DOHH2 (cell line): ENCODE data around the gene CCRL2.
"Not testable (repeated sequence)": the region's sequence is repeated elsewhere in the genome, so short reads cannot be mapped to it uniquely, and the experiment has no call there.

ENCODE experiments used
- H3F3A ChIP-seq: fragments of 200-600 bp; sonication (generic), shearing (Covaris generic); 2 replicates; pipeline ENCODE4 v1.6.0; 2016; ENCODE audit warnings: antibody characterized with exemption, mild to moderate bottlenecking; ENCODE audit not compliant: control insufficient read depth, insufficient read depth
- H3K27ac ChIP-seq: fragments of 200-600 bp; sonication (generic); 2 replicates; pipeline ENCODE4 v1.5.1; 2014; ENCODE audit warnings: low read depth, mild to moderate bottlenecking, low read length, moderate library complexity
- H3K27me3 ChIP-seq: fragments of 200-600 bp; sonication (generic); 2 replicates; pipeline ENCODE4 v1.6.1; 2014; ENCODE audit warnings: mild to moderate bottlenecking, low read length, mixed read lengths; ENCODE audit not compliant: control insufficient read depth
- H3K36me3 ChIP-seq: fragments of 200-600 bp; sonication (generic); 2 replicates; pipeline ENCODE4 v1.6.1; 2014; ENCODE audit warnings: mild to moderate bottlenecking, low read length, moderate library complexity, mixed read lengths; ENCODE audit not compliant: control insufficient read depth
- H3K4me1 ChIP-seq: fragments of 200-600 bp; sonication (generic); 2 replicates; pipeline ENCODE4 v1.6.1; 2014; ENCODE audit warnings: mild to moderate bottlenecking, low read length, mixed read lengths; ENCODE audit not compliant: control insufficient read depth
- H3K4me2 ChIP-seq: fragments of 200-600 bp; sonication (generic); 2 replicates; pipeline ENCODE4 v1.6.0; 2014; ENCODE audit warnings: mild to moderate bottlenecking, low read length, moderate library complexity
- H3K4me3 ChIP-seq: fragments of 200-600 bp; sonication (generic); 2 replicates; pipeline ENCODE4 v1.5.1; 2014; ENCODE audit warnings: mild to moderate bottlenecking, low read length, mixed read lengths
- H3K79me2 ChIP-seq: fragments of 200-600 bp; sonication (generic); 2 replicates; pipeline ENCODE4 v1.6.1; 2014; ENCODE audit warnings: mild to moderate bottlenecking, low read length, mixed read lengths; ENCODE audit not compliant: control insufficient read depth
- H3K9me2 ChIP-seq: fragments of 200-600 bp; sonication (generic); replicated peaks from 2 replicates; pipeline ENCODE4 v1.6.1; 2014; ENCODE audit warnings: mild to moderate bottlenecking, low read length, mixed read lengths; ENCODE audit not compliant: control insufficient read depth
- H3K9me3 ChIP-seq: fragments of 200-600 bp; sonication (generic); 2 replicates; pipeline ENCODE4 v1.6.1; 2014; ENCODE audit warnings: antibody characterized with exemption, low read length, mixed read lengths; ENCODE audit not compliant: control insufficient read depth, insufficient read depth
- H4K20me1 ChIP-seq: fragments of 200-600 bp; sonication (generic); 2 replicates; pipeline ENCODE4 v1.6.0; 2014; ENCODE audit warnings: low read depth, mild to moderate bottlenecking, antibody characterized with exemption, low read length, moderate library complexity; ENCODE audit not compliant: control insufficient read depth, insufficient read depth
- EZH2phosphoT487 ChIP-seq: fragments of 200-600 bp; sonication (generic); IDR thresholded peaks from 2 replicates; pipeline ENCODE4 v1.6.1; 2017; ENCODE audit warnings: borderline replicate concordance, mild to moderate bottlenecking, antibody characterized with exemption, low read length, moderate library complexity, mixed read lengths
- TF ChIP-seq, protein P1 (sequence below): fragments of 200-600 bp; sonication (generic); IDR thresholded peaks from one replicate; pipeline ENCODE4 v1.5.1; 2014; ENCODE audit warnings: antibody characterized with exemption, mild to moderate bottlenecking, low read depth, low read length; ENCODE audit not compliant: poor library complexity, severe bottlenecking

The CCRL2 gene

DNA sequence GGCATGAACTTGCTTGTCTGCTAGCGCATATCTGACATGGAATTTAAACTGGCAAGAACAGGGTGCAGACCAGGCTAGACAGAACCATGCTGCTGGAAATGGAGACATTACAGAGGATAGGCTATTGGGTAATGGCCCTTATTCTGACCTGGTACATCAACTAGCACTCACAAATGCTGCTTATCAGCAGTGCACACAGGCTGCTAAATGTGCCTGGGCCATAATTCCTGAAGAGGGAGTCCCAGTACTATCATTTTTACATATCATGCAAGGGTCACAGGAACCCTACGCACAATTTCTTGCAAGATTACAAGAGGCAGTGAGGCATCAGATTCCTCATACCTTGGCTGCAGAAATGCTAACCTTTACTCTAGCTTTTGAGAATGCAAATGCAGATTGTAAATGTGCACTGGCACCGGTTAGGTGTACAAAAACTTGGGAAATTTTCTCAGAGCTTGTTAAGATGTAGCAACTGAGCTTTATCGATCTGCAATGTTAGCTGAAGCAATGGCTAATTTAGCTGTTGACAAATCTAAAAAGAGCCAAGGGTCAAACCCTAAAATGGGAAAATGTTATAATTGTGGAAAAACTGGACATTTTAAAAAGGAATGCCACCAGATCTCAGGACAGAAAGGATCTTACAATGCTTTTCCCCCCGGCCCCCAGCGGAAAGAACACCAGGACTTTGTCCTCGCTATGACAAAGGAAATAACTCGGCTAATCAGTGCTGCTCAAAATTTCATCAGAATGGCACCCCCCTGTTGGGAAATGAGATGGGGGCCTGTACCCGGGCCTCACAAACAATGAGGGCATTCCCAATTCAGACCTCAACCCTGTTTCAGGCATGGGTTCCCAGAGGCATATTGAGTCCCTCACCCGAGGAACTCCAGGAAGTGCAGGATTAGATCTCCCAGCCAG, 21.1 kb downstream of the CCRL2 start:
- Histone ChIP-seq H3K4me1 (no peaks in the 10 kb centered on the region), H4K20me1 (no peaks in the 10 kb centered on the region), H3K27me3 (no peaks in the 10 kb centered on the region), H3K36me3 (no peaks in the 10 kb centered on the region), H3K4me3 (no peak overlapping the region), H3F3A (no peaks in the 10 kb centered on the region), H3K27ac (no peak overlapping the region), H3K9me2 (no peaks in the 10 kb centered on the region), H3K79me2 (no peaks in the 10 kb centered on the region), H3K9me3 (peaks cover 5% of the 10 kb centered on the region; the same call in 1 of the 2 replicates), H3K4me2 (no peak overlapping the region)
- TF ChIP-seq, protein P1, sequence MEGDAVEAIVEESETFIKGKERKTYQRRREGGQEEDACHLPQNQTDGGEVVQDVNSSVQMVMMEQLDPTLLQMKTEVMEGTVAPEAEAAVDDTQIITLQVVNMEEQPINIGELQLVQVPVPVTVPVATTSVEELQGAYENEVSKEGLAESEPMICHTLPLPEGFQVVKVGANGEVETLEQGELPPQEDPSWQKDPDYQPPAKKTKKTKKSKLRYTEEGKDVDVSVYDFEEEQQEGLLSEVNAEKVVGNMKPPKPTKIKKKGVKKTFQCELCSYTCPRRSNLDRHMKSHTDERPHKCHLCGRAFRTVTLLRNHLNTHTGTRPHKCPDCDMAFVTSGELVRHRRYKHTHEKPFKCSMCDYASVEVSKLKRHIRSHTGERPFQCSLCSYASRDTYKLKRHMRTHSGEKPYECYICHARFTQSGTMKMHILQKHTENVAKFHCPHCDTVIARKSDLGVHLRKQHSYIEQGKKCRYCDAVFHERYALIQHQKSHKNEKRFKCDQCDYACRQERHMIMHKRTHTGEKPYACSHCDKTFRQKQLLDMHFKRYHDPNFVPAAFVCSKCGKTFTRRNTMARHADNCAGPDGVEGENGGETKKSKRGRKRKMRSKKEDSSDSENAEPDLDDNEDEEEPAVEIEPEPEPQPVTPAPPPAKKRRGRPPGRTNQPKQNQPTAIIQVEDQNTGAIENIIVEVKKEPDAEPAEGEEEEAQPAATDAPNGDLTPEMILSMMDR = no peak
- TF ChIP-seq EZH2phosphoT487 = no peak

- no peak overlapping the region for H3K4me3 ChIP-seq
- no peaks in the 10 kb centered on the region for H3K79me2 ChIP-seq
- no peaks in the 10 kb centered on the region for H4K20me1 ChIP-seq
- TF ChIP-seq, protein P1 = no peak
- TF ChIP-seq EZH2phosphoT487 = no peak
- no peaks in the 10 kb centered on the region for H3K36me3 ChIP-seq
- H3F3A ChIP-seq = no peaks in the 10 kb centered on the region
- no peak overlapping the region for H3K27ac ChIP-seq
- H3K4me2 ChIP-seq = no peak overlapping the region
- H3K27me3 ChIP-seq = 0 out of 2 replicates have a peak, but pooled peaks cover under 1% of the 10 kb centered on the region
- H3K9me2 ChIP-seq = no peaks in the 10 kb centered on the region
- no peaks in the 10 kb centered on the region for H3K4me1 ChIP-seq
- peaks cover 5% of the 10 kb centered on the region; the same call in 1 of the 2 replicates for H3K9me3 ChIP-seq
Observed at GRCh38 chr3:46429250-46429649, 22.2 kb downstream of the CCRL2 start.

GRCh38 chr3:46429671-46430070, 22.6 kb downstream of the CCRL2 start:
- no peaks in the 10 kb centered on the region for H3K4me1 ChIP-seq

DNA sequence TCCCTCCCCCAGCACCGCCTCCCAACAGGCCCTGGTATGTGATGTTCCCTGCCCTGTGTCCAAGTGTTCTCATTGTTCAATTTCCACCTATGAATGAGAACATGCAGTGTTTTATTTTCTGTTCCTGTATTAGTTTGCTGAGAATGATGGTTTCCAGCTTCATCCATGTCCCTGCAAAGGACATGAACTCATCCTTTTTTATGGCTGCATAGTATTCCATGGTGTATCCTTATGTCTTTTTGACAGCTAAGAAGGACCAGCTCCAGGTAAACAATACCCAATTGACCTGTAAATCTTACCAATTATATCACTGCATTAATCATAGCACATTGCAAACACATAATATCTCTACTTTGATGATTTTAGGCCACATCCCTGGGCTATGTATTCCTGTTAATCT, 23.8 kb downstream of the CCRL2 start:
- not testable (repeated sequence) for H3K36me3 ChIP-seq, H4K20me1 ChIP-seq, H3F3A ChIP-seq, H3K4me2 ChIP-seq, H3K27me3 ChIP-seq, H3K9me2 ChIP-seq, H3K27ac ChIP-seq, H3K4me3 ChIP-seq, H3K79me2 ChIP-seq, H3K9me3 ChIP-seq, H3K4me1 ChIP-seq

More at GRCh38 chr3:46429671-46430070, 22.6 kb downstream of the CCRL2 start:
- Histone ChIP-seq H3K9me2 (no peaks in the 10 kb centered on the region), H3K9me3 (peaks cover 5% of the 10 kb centered on the region; the same call in 1 of the 2 replicates), H3K4me2 (no peak overlapping the region), H3K79me2 (no peaks in the 10 kb centered on the region), H3K27me3 (0 out of 2 replicates have a peak, but pooled peaks cover 4% of the 10 kb centered on the region), H3K4me3 (no peak overlapping the region), H3F3A (no peaks in the 10 kb centered on the region), H4K20me1 (no peaks in the 10 kb centered on the region), H3K27ac (no peak overlapping the region), H3K36me3 (no peaks in the 10 kb centered on the region)
- TF ChIP-seq EZH2phosphoT487 = no peak
- TF ChIP-seq, protein P1 = no peak

- not testable (repeated sequence) for H3K79me2 ChIP-seq, H3F3A ChIP-seq, H3K4me2 ChIP-seq, H3K27ac ChIP-seq, H3K27me3 ChIP-seq, H3K9me3 ChIP-seq, H3K9me2 ChIP-seq, H3K4me3 ChIP-seq, H3K36me3 ChIP-seq, H4K20me1 ChIP-seq, H3K4me1 ChIP-seq
Observed at GRCh38 chr3:46431905-46432304, 24.8 kb downstream of the CCRL2 start.
